Astrocyte of the cerebellum (primary cell): ENCODE results near the gene TOM1L2.

ENCODE experiments used
- DNase-seq: peaks from one replicate; pipeline ENCODE4 v3.0.0-alpha.2; 2011; ENCODE audit warnings: low read depth
- H3K4me3 ChIP-seq: 2 replicates; pipeline ENCODE4 v1.5.1; 2011; ENCODE audit warnings: mild to moderate bottlenecking, low read depth, low read length, moderate library complexity
- CTCF ChIP-seq: IDR thresholded peaks from 2 replicates; pipeline ENCODE4 v1.5.1; 2012; ENCODE audit warnings: low read length, low read depth, moderate library complexity, mild to moderate bottlenecking; ENCODE audit errors: missing control alignments
- in situ Hi-C: cut with HindIII; loops from 2 replicates; pipeline ENCODE4 v1.10.0; 2017; ENCODE audit warnings: low sequenced_read_pairs

The TOM1L2 gene

GRCh38 chr17:17930674-17931073 is 41.5 kb downstream of the TOM1L2 start:
- in situ Hi-C loops: no loop called here
- no peak for TF ChIP-seq CTCF
- no peak for DNase-seq
- no peak overlapping the region for H3K4me3 ChIP-seq

GRCh38 chr17:17929655-17930380 is 42.4 kb downstream of the TOM1L2 start:
- no peak for TF ChIP-seq CTCF
- in situ Hi-C loops: loop anchor here (5.0 kb wide), 1 partner anchor 47 kb away; no protein-coding TSS in a partner anchor
- H3K4me3 ChIP-seq: no peak overlapping the region
- DNase-seq: no peak

- no peak for TF ChIP-seq CTCF
- no peak overlapping the region for H3K4me3 ChIP-seq
- no peak for DNase-seq
- in situ Hi-C loops: loop anchor here (5.0 kb wide), 1 partner anchor 49 kb away; no protein-coding TSS in a partner anchor
These were observed 43.6 kb downstream of the TOM1L2 start for GRCh38 chr17:17928398-17929287.

- no peak for TF ChIP-seq CTCF
- in situ Hi-C loops: loop anchor here (5.0 kb wide), 1 partner anchor 50 kb away; no protein-coding TSS in a partner anchor
These were observed 45.3 kb downstream of the TOM1L2 start for GRCh38 chr17:17926840-17927449.

GRCh38 chr17:17926036-17926435 is 46.2 kb downstream of the TOM1L2 start:
- in situ Hi-C loops: loop anchor here (5.0 kb wide), 1 partner anchor 51 kb away; no protein-coding TSS in a partner anchor
- TF ChIP-seq CTCF: no peak
- no peak overlapping the region for H3K4me3 ChIP-seq
- DNase-seq: no peak

More at GRCh38 chr17:17926840-17927449, 45.3 kb downstream of the TOM1L2 start:
- DNase-seq: no peak
- no peak overlapping the region for H3K4me3 ChIP-seq

- no peak for DNase-seq
- in situ Hi-C loops: loop anchor here (5.0 kb wide), 1 partner anchor 52 kb away; no protein-coding TSS in a partner anchor
- no peak overlapping the region for H3K4me3 ChIP-seq
- TF ChIP-seq CTCF: no peak
These were observed 47.3 kb downstream of the TOM1L2 start for GRCh38 chr17:17924857-17925250.
